Ascending aorta (tissue), 2 donors: ENCODE results near the gene CMTM8. TPM values are rescaled to one million over a fixed set of nuclear protein-coding genes. Genes with fewer than 3 reads are reported as not detected.
A peak's percentile ranks its signal among the peaks of the same experiment; 100 is the strongest.

Source experiments
- DNase-seq, 2 donors: peaks; one replicate each; pipeline ENCODE4 v3.0.0-alpha.2; 2019; ENCODE audit warnings: low spot score in 2 of 2
- H3K27ac ChIP-seq, 2 donors: fragments of 200-600 bp; sonication (generic); one replicate each; pipeline ENCODE4 v1.5.1; 2016 to 2017; ENCODE audit warnings: mild to moderate bottlenecking in 1 of 2
- H3K27me3 ChIP-seq: fragments of 200-600 bp; sonication (generic); one replicate; pipeline ENCODE4 v1.5.1; 2017
- H3K36me3 ChIP-seq, 2 donors: fragments of 200-600 bp; sonication (generic); one replicate each; pipeline ENCODE4 v1.5.1; 2016
- H3K4me1 ChIP-seq, 2 donors: fragments of 200-600 bp; sonication (generic); one replicate each; pipeline ENCODE4 v1.5.1; 2016 to 2017; ENCODE audit warnings: mild to moderate bottlenecking in 1 of 2
- H3K4me3 ChIP-seq, 2 donors: fragments of 200-600 bp; sonication (generic); one replicate each; pipeline ENCODE4 v1.5.1; 2016 to 2017; ENCODE audit warnings: mild to moderate bottlenecking in 1 of 2
- H3K9me3 ChIP-seq, 2 donors: fragments of 200-600 bp; sonication (generic); one replicate each; pipeline ENCODE4 v1.5.1; 2016
- intact Hi-C: fragments of 100-400 bp; cut with DNase I; formaldehyde crosslinking; loops from one replicate; pipeline ENCODE4 v1.15.1; 2023
- total RNA-seq: library from RNA; depleted of rRNA; stranded (reverse); fragments of >200 nt; gene quantifications from one replicate; pipeline ENCODE4 v1.1.0, GENCODE V29; 2016
- TF ChIP-seq, protein P1 (sequence below), 3 experiments: fragments of 200-600 bp in 2 of 3; fragments of 450-650 bp in 1 of 3; sonication (generic) in 2 of 3; IDR thresholded peaks; one replicate each; pipeline ENCODE4 v1.5.1; 2016 to 2019; ENCODE audit warnings: antibody characterized with exemption in 3 of 3, mild to moderate bottlenecking in 1 of 3, moderate library complexity in 1 of 3

Gene CMTM8
- total RNA-seq, 1 donor from 2014 or later = 6.6 TPM

DNA sequence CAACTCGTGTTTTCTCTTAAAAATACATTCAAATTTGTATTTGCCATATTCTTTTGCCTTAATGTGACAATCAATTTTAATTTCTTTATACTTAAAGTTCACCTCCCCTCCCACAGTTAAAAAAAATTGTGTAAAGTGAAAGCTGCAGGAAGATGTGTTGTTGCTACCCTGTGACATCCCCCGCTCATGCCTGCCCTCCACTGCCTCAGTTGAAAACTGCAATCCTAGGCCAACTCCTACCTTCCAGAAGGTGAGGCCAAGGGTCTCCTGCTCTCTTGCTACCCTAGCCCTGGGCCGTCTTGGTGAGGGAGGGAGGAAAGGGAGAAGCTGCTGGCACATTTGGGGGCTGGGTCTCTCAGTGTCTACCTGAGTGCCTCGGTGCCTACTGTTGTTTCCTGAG, 96.2 kb downstream of the CMTM8 start:
- Histone ChIP-seq H3K9me3 (no peaks in the 10 kb centered on the region), H3K36me3 (no peaks in the 10 kb centered on the region), H3K27ac (no peak overlapping the region), H3K27me3 (no peaks in the 10 kb centered on the region), H3K4me1 (no peaks in the 10 kb centered on the region), H3K4me3 (no peak overlapping the region)
- intact Hi-C loops = no loop called here
- TF ChIP-seq, protein P1, sequence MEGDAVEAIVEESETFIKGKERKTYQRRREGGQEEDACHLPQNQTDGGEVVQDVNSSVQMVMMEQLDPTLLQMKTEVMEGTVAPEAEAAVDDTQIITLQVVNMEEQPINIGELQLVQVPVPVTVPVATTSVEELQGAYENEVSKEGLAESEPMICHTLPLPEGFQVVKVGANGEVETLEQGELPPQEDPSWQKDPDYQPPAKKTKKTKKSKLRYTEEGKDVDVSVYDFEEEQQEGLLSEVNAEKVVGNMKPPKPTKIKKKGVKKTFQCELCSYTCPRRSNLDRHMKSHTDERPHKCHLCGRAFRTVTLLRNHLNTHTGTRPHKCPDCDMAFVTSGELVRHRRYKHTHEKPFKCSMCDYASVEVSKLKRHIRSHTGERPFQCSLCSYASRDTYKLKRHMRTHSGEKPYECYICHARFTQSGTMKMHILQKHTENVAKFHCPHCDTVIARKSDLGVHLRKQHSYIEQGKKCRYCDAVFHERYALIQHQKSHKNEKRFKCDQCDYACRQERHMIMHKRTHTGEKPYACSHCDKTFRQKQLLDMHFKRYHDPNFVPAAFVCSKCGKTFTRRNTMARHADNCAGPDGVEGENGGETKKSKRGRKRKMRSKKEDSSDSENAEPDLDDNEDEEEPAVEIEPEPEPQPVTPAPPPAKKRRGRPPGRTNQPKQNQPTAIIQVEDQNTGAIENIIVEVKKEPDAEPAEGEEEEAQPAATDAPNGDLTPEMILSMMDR (IDR thresholded peaks at IDR 0.05) = no peak
- DNase-seq = no peak

DNA sequence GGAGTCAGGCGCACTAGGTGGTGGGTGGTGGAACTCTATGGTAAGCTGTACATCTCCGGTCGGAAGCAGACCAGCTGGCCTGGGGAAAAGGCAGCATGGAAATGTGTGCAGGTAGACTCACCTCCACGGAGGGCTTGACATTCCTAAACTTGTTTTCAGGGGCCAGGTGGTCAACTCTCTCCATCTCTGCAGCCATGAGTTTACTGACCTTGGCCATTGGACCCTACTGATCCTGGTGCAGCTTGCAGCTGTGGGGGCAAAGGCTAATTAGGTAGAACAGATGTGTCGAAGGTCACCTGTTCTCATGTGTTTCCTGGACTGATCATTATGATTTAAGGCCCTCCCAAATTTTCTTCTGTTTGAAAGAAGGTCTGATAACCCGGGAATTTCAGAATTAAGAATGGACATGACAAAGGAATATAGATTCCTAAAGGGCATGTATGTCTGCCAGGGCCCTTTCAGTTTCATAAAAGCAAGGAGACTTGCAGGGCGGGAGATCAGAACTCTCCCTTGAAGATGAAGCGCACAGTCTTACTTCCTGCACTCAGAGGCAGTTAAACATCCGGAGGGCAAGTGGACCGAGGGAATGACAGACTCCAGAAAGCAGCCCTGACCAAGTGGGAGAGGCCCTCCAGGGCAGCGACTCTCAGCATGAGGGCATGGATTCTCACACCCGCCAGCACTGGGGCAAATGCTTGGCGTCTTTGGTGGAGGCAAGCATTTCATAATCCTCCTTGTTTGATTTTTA, 97.1 kb downstream of the CMTM8 start:
- DNase-seq = no peak
- intact Hi-C loops = no loop called here
- no peaks in the 10 kb centered on the region for H3K4me1 ChIP-seq
- no peaks in the 10 kb centered on the region for H3K27me3 ChIP-seq
- no peak overlapping the region for H3K27ac ChIP-seq
- no peaks in the 10 kb centered on the region for H3K9me3 ChIP-seq
- H3K4me3 ChIP-seq = no peak overlapping the region
- H3K36me3 ChIP-seq = no peaks in the 10 kb centered on the region
- TF ChIP-seq, protein P1 (IDR thresholded peaks at IDR 0.05) = no peak

DNA sequence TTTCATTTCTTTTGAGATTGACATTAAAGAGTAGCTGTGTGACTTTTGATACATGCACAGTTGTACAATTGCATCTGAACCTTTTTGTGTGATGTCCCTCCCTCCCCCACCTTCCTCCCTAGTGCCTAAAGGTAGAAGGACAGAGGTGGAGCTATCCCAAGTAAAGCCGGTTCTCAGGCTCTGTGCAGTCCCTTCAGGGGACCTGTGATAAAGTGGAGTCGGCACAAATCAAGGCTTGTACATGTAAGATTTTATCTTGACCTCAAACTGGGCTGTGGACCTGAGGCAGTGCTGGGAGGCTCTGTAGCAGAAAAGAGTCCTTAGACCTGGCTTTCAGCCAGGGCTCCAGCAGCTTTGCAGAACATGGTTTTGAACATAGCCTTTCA, 97.6 kb downstream of the CMTM8 start:
- no peak for DNase-seq
- H3K4me3 ChIP-seq = no peak overlapping the region

DNA sequence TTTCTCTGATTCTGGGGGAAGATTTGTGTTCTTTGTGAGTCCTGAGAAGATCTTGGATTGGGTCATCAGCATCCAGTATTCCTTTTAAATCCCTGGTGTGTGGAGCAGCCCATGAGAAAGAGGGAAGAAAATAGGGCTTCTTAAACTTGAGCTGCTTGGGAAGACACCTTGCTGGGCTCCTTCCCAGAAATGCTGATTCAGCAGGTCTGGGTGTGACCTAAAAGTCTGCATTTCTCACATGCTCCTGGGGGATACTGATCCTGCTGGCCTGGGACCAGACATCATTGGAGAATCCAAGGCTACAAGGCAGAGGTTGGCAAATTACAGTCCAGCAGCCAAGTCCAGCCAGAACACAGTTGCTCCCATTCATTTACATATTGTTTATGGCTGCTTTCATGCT, 99.0 kb downstream of the CMTM8 start:
- Histone ChIP-seq H3K9me3 (no peaks in the 10 kb centered on the region), H3K27ac (no peak overlapping the region), H3K27me3 (no peaks in the 10 kb centered on the region), H3K4me1 (no peaks in the 10 kb centered on the region), H3K4me3 (no peak overlapping the region), H3K36me3 (no peaks in the 10 kb centered on the region)
- intact Hi-C loops = no loop called here
- TF ChIP-seq, protein P1 (IDR thresholded peaks at IDR 0.05) = no peak
- no peak for DNase-seq

More for the DNA sequence above, 97.6 kb downstream of the CMTM8 start:
- Histone ChIP-seq H3K27me3 (no peaks in the 10 kb centered on the region), H3K36me3 (no peaks in the 10 kb centered on the region), H3K27ac (no peak overlapping the region), H3K4me1 (no peaks in the 10 kb centered on the region), H3K9me3 (no peaks in the 10 kb centered on the region)
- TF ChIP-seq, protein P1 (IDR thresholded peaks at IDR 0.05) = no peak
- intact Hi-C loops = no loop called here

DNA sequence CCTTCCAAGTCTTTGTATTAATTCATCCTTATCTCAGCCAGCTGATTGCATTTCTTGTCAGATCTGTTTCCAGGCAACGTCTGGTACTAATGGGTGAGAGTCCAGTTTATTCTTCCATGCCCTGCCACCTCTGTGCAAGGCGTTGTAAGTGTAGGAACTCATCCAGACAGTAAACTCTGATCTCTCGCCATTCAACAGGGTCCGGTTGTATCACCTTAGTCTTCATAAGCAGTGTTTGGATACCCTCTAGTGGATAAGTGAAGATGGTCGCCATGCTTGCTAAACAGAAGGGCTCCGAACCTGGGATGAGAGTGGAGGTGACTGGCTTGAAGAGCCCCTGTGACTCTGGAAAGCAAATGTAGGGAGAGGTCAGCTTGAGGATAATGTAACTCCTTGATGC, 101.6 kb downstream of the CMTM8 start:
- TF ChIP-seq, protein P1 (IDR thresholded peaks at IDR 0.05) = peak in 1 of 3 experiments; percentile 17
- H3K36me3 ChIP-seq = no peaks in the 10 kb centered on the region
- no peak overlapping the region for H3K4me3 ChIP-seq
- intact Hi-C loops = no loop called here
- no peak overlapping the region for H3K27ac ChIP-seq
- H3K27me3 ChIP-seq = no peaks in the 10 kb centered on the region
- no peaks in the 10 kb centered on the region for H3K9me3 ChIP-seq
- no peak for DNase-seq
- no peaks in the 10 kb centered on the region for H3K4me1 ChIP-seq
